Astrocyte (in vitro differentiated cells and primary cell): Measurements from ENCODE around the gene PPP1R36.

ENCODE experiments used
- EZH2 ChIP-seq: IDR thresholded peaks from 2 replicates; pipeline ENCODE4 v1.6.1; 2012; ENCODE audit warnings: mild to moderate bottlenecking, low read length, inconsistent platforms; ENCODE audit not compliant: insufficient read depth
- TF ChIP-seq, protein P1 (sequence below): IDR thresholded peaks from 2 replicates; pipeline ENCODE4 v1.5.1; 2011; ENCODE audit warnings: low read depth, mild to moderate bottlenecking, inconsistent platforms, low read length, moderate library complexity; ENCODE audit not compliant: insufficient read depth

DNA sequence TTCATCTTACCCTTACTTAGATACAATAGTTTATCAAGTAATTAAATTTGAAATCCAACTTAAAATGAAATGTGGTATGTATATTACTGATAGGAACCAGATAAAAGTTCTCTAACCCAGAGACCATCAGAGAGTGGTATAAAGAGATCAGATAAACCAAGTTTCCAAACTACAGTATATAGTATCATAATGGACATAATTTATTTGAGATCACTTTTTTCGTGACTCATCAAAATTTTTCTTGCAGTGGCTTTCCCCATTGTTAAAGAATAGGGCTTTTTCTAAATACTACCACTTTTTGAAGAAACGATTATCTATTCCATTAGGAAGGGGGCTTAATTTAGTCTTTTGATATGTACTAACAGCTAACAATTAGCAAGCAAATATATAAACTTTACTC lies 24.4 kb upstream of the PPP1R36 start:
- no peak for TF ChIP-seq EZH2
- TF ChIP-seq, protein P1, sequence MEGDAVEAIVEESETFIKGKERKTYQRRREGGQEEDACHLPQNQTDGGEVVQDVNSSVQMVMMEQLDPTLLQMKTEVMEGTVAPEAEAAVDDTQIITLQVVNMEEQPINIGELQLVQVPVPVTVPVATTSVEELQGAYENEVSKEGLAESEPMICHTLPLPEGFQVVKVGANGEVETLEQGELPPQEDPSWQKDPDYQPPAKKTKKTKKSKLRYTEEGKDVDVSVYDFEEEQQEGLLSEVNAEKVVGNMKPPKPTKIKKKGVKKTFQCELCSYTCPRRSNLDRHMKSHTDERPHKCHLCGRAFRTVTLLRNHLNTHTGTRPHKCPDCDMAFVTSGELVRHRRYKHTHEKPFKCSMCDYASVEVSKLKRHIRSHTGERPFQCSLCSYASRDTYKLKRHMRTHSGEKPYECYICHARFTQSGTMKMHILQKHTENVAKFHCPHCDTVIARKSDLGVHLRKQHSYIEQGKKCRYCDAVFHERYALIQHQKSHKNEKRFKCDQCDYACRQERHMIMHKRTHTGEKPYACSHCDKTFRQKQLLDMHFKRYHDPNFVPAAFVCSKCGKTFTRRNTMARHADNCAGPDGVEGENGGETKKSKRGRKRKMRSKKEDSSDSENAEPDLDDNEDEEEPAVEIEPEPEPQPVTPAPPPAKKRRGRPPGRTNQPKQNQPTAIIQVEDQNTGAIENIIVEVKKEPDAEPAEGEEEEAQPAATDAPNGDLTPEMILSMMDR, result no peak
